ENCODE results near the gene CEND1. TPM values are rescaled to one million over a fixed set of nuclear protein-coding genes. Genes with fewer than 3 reads are reported as not detected.
A peak's percentile ranks its signal among the peaks of the same experiment; 100 is the strongest.

CEND1 gene
- total RNA-seq, 2 donors from 2014 or later, result 0.35 to 0.40 TPM

- H3K4me1 ChIP-seq, result peaks cover 30% of the 10 kb centered on the region
- peak overlapping the region; percentile 70 for H3K4me3 ChIP-seq
- H3K27ac ChIP-seq, result peak overlapping the region; percentile 98
- DNase-seq, result peak; percentile 94
- TF ChIP-seq CTCF (IDR thresholded peaks at IDR 0.05), result no peak
- no peaks in the 10 kb centered on the region for H3K27me3 ChIP-seq
- intact Hi-C loops (cut with DNase I), result no loop called here
- no peaks in the 10 kb centered on the region for H3K9me3 ChIP-seq
- H3K36me3 ChIP-seq, result peaks cover 2% of the 10 kb centered on the region
- H3K9ac ChIP-seq (ENCODE audit: low read depth in 2 of 2, low read length in 2 of 2), result peak overlapping the region; percentile 83 to 93
Measured at GRCh38 chr11:819129-819931, 29.4 kb upstream of the CEND1 start.

- intact Hi-C loops (cut with DNase I), result no loop called here
- Histone ChIP-seq H3K9me3 (no peaks in the 10 kb centered on the region), H3K27ac (peak within 1 kb of the TSS; percentile 98), H3K9ac (ENCODE audit: low read depth in 2 of 2, low read length in 2 of 2) (peak within 1 kb of the TSS; percentile 83 to 93), H3K36me3 (peaks cover 1% of the 10 kb centered on the region), H3K27me3 (no peaks in the 10 kb centered on the region), H3K4me3 (peak within 1 kb of the TSS; percentile 70), H3K4me1 (peaks cover 25% of the 10 kb centered on the region)
- no peak for TF ChIP-seq CTCF (IDR thresholded peaks at IDR 0.05)
- peak; percentile 73 for DNase-seq
Measured at GRCh38 chr11:818396-819128, 28.7 kb upstream of the CEND1 start, which contains the start of gene PNPLA2. PNPLA2 (plus strand) TSS chr11:818914; CDS start chr11:819719, 805 bp downstream.

GRCh38 chr11:816433-816779 lies 26.5 kb upstream of the CEND1 start:
- no peak overlapping the region for H3K4me3 ChIP-seq
- H3K36me3 ChIP-seq, result peaks cover 4% of the 10 kb centered on the region
- H3K27me3 ChIP-seq, result no peaks in the 10 kb centered on the region
- no peak for TF ChIP-seq CTCF (IDR thresholded peaks at IDR 0.05)
- H3K4me1 ChIP-seq, result peaks cover 21% of the 10 kb centered on the region
- no peak for DNase-seq
- intact Hi-C loops (cut with DNase I), result no loop called here
- no peaks in the 10 kb centered on the region for H3K9me3 ChIP-seq
- no peak overlapping the region for H3K27ac ChIP-seq
- H3K9ac ChIP-seq (ENCODE audit: low read depth in 2 of 2, low read length in 2 of 2), result no peak overlapping the region

GRCh38 chr11:815675-816432 lies 26.0 kb upstream of the CEND1 start:
- DNase-seq, result no peak
- intact Hi-C loops (cut with DNase I), result no loop called here
- Histone ChIP-seq H3K9me3 (no peaks in the 10 kb centered on the region), H3K9ac (ENCODE audit: low read depth in 2 of 2, low read length in 2 of 2) (no peak overlapping the region), H3K27ac (no peak overlapping the region), H3K4me1 (peaks cover 21% of the 10 kb centered on the region), H3K4me3 (no peak overlapping the region), H3K36me3 (peaks cover 4% of the 10 kb centered on the region), H3K27me3 (no peaks in the 10 kb centered on the region)
- no peak for TF ChIP-seq CTCF (IDR thresholded peaks at IDR 0.05)

GRCh38 chr11:813456-814096 lies 23.7 kb upstream of the CEND1 start:
- Histone ChIP-seq H3K9me3 (no peaks in the 10 kb centered on the region), H3K9ac (ENCODE audit: low read depth in 2 of 2, low read length in 2 of 2) (no peak overlapping the region), H3K27me3 (no peaks in the 10 kb centered on the region), H3K36me3 (peaks cover 4% of the 10 kb centered on the region), H3K27ac (no peak overlapping the region), H3K4me3 (no peak overlapping the region), H3K4me1 (peaks cover 16% of the 10 kb centered on the region)
- DNase-seq, result no peak
- no peak for TF ChIP-seq CTCF (IDR thresholded peaks at IDR 0.05)
- intact Hi-C loops (cut with DNase I), result no loop called here

All from colonic mucosa (tissue), 4 donors.